ENCODE results near the gene G6PC3. TPM values are rescaled to one million over a fixed set of nuclear protein-coding genes. Genes with fewer than 3 reads are reported as not detected.
"Not testable (repeated sequence)": the region's sequence is repeated elsewhere in the genome, so short reads cannot be mapped to it uniquely, and the experiment has no call there.

Gene G6PC3
- total RNA-seq, 1 donor: 38.9 TPM

DNA sequence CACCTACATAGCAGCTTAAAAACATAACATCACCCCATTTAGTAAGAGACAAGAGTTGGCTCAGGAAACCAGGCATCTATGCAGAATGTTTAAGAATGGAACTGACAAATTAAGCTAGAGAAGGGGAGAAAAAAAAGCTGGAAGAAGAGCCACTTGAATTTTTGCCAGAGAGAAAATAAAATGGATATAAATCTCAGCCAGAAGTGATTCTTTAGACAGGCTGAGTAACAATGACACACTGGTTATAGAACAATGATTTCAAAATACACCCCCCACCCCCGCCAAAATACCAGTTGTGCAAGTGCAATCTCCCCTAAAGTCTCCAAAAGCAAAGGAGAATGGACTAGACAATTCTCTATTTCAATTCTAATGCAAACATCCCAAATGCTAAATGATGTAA is 26.5 kb upstream of the G6PC3 start:
- TF ChIP-seq, protein P1, sequence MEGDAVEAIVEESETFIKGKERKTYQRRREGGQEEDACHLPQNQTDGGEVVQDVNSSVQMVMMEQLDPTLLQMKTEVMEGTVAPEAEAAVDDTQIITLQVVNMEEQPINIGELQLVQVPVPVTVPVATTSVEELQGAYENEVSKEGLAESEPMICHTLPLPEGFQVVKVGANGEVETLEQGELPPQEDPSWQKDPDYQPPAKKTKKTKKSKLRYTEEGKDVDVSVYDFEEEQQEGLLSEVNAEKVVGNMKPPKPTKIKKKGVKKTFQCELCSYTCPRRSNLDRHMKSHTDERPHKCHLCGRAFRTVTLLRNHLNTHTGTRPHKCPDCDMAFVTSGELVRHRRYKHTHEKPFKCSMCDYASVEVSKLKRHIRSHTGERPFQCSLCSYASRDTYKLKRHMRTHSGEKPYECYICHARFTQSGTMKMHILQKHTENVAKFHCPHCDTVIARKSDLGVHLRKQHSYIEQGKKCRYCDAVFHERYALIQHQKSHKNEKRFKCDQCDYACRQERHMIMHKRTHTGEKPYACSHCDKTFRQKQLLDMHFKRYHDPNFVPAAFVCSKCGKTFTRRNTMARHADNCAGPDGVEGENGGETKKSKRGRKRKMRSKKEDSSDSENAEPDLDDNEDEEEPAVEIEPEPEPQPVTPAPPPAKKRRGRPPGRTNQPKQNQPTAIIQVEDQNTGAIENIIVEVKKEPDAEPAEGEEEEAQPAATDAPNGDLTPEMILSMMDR (IDR thresholded peaks at IDR 0.05; ENCODE audit: insufficient read depth, low read length): no peak
- DNase-seq (ENCODE audit: low read depth): peak; percentile 82
- no peak overlapping the region for H3K4me3 ChIP-seq (ENCODE audit: low read depth, low read length)

DNA sequence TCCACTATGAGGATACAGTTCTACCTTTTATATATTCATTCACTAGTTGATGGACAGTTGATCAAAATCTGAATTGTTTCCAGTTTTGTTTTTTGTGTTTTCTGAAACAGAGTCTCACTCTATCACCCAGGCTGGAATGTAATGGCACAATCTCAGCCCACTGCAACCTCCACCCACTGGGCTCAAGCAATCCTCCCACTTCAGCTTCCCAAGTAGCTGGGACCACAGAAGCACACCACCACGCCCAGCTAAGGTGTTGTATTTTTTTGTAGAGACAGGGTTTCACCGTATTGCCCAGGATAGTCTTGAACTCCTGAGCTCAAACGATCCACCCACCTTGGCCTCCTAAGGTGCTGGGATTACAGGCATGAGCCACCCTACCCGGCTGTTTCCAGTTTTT is 25.0 kb upstream of the G6PC3 start:
- TF ChIP-seq, protein P1 (IDR thresholded peaks at IDR 0.05; ENCODE audit: insufficient read depth, low read length): no peak
- H3K4me3 ChIP-seq (ENCODE audit: low read depth, low read length): no peak overlapping the region
- no peak for DNase-seq (ENCODE audit: low read depth)

DNA sequence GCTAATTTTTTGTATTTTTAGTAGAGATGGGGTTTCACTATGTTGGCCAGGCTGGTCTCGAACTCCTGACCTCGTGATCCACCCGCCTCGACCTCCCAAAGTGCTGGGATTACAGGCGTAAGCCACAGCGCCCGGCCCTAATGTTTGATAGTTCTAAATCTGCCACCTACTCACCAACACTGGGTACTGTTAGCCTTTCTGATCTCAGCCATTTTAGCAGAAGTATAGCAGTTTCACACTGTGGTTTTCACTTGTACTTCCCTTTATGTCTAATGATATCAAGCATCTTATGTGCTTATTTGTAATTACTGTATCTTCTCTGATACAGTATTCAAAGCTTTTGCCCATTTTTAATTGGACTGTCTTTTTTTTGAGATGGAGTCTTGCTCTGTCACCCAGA is 23.6 kb upstream of the G6PC3 start:
- DNase-seq (ENCODE audit: low read depth); H3K4me3 ChIP-seq (ENCODE audit: low read depth, low read length): not testable (repeated sequence)

DNA sequence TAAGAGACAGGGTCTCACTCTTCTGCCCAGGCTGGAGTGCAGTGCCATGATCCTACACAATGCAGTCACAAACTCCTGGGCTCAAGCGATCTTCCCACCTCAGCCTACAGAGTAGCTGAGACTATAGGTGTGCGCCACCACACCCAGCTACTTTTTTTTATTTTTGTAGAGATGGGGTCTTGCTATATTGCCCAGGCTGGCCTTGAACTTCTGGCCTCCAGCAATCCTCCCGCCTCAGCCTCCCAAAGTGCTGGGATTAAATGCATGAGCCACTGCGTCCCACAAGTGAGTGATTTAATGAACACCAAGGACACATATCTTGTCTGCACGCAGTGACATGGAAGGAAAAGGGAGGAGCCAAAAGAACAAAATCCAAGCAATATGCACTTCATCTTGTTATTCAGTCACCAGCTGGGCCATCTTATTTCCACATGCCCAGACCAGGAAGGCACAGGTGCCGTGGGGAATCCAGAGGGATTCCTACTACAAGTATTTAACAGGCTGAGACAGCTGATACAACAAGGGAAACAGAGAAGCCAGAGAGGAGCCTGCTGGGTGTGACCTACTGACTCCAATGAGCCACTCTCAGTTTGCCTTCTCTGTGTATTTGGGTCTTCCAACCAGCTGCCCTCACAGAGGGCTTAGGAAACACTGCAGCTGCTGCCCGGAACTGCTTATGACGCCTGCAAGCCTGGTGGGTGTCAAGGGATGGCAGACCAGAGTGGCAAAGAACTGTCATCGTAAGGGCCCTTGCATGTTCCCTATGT is 21.1 kb upstream of the G6PC3 start:
- no peak overlapping the region for H3K4me3 ChIP-seq (ENCODE audit: low read depth, low read length)
- no peak for DNase-seq (ENCODE audit: low read depth)
- TF ChIP-seq, protein P1 (IDR thresholded peaks at IDR 0.05; ENCODE audit: insufficient read depth, low read length): no peak

DNA sequence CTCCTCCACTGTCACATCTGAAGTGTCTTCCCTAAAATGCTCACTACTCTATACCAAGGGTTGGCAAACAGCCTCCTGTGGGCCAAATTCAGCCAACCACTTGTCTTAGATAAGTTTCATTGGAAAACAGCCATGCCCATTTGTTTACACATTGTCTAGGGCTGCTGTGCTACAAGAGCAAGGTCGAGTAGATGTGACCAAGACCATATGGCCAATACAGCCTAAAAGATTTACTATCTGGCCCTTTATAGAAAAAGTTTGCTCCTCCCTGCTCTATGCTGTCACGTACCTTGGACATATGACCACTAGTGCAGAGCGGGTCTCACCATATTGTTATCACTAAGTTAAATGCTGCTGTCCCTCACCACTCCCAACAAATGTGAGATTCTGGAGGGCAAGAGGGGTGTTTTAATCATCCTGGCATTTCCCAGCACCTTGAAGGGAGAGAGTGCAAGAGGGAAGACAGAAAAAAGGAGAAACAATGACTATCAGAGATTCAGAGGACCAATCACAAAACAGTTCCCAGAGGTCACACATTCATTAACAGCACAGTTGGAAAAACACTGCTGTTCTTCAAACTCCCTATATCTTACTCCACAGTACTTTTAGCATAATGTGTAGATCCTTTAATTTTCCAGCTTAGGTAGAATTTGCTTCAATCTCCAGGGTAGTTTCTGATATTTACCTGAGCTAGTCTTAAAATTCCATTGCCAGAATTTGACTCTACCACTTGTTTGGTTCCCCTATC is 17.2 kb upstream of the G6PC3 start:
- TF ChIP-seq, protein P1 (IDR thresholded peaks at IDR 0.05; ENCODE audit: insufficient read depth, low read length): no peak
- no peak for DNase-seq (ENCODE audit: low read depth)

DNA sequence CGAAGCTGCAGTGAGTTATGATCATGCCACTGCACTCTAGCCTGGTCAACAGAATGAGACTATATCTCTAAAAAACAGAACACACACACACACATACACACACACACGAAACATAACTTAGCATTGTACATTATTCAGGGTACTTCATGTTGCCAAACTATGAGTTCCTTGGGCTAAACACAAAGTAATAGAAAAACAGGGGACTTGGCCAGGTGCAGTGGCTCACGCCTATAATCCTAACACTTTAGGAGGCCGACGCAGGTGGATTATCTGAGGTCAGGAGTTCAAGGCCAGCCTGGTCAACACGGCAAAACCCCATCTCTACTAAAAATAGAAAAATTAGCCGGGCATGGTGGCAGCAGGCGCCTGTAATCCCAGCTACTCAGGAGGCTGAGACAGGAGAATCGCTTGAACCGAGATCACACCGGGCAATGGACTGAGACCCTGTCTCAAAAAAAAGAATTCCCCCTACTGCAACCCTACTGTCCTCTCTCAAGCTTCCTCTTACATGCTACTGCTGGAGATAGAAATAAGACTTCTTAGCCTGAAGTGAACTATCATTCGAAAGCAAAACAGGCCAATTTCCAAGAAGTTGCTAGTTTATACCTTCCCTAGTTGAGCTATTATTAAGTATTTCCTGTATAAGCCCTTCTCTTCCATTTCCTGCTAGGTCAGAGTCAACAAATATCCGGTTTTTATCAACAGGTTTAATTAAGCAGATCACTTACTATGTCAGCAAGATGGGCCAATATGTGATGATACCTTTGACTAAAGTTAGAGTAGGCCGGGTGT is 11.2 kb upstream of the G6PC3 start:
- TF ChIP-seq, protein P1 (IDR thresholded peaks at IDR 0.05; ENCODE audit: insufficient read depth, low read length): no peak
- DNase-seq (ENCODE audit: low read depth): no peak
- H3K4me3 ChIP-seq (ENCODE audit: low read depth, low read length): no peak overlapping the region

More for the DNA sequence above, 17.2 kb upstream of the G6PC3 start:
- no peak overlapping the region for H3K4me3 ChIP-seq (ENCODE audit: low read depth, low read length)

DNA sequence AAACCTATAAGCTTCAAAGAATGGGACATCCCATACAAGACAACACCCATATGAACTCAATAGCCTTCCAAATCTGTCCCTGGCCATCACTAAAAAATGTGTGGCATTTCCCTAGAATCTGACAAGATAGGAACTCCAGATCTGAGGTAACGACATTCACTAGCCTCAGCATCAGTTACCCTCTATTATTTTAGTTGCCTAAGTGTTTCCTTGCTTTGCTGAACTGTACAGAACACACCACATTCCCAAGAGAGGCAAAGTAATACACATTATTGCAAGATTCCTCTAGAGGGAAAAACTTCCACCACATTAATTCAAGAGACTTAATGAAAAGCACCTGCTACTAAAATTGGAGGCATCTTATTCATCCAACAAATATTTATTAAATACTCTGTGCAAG is 9.1 kb upstream of the G6PC3 start:
- DNase-seq (ENCODE audit: low read depth): peak; percentile 19
- TF ChIP-seq, protein P1 (IDR thresholded peaks at IDR 0.05; ENCODE audit: insufficient read depth, low read length): no peak
- H3K4me3 ChIP-seq (ENCODE audit: low read depth, low read length): no peak overlapping the region

Measured in fibroblast of the aortic adventitia (primary cell).